ENCODE data around the gene RAPGEF4. TPM values are rescaled to one million over a fixed set of nuclear protein-coding genes. Genes with fewer than 3 reads are reported as not detected.

The RAPGEF4 gene
- polyA plus RNA-seq, 1 donor, result 9.4 TPM

DNA sequence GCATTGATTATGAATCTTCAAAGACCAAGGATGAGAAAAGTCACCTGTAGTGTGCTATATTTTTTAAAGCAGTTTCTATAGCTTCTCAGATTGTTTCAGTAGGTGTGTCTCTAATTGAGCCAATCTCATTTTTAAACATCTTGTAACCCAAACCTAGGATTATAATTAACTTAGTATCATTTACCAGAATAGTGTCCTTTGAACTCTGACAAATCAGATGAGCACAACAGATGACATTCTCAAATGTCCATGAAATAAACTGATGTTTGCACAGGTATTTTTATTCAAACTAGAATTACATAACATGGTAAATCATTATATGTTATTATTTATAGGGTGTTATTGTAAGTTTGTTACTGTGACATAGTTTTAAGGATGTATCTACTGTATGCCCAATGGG, 213.9 kb downstream of the RAPGEF4 start:
- Histone ChIP-seq H3K4me3 (ENCODE audit: low read length) (no peak overlapping the region), H3K4me1 (ENCODE audit: control insufficient read depth, insufficient read depth, low read length) (no peaks in the 10 kb centered on the region), H3K9me3 (ENCODE audit: control insufficient read depth, low read depth, low read length) (no peaks in the 10 kb centered on the region), H3K27ac (ENCODE audit: low read length) (no peak overlapping the region), H3K27me3 (ENCODE audit: control insufficient read depth, insufficient read depth, low read length) (no peaks in the 10 kb centered on the region), H3K36me3 (ENCODE audit: control insufficient read depth, insufficient read depth, low read length) (no peaks in the 10 kb centered on the region)
- no peak for DNase-seq

DNA sequence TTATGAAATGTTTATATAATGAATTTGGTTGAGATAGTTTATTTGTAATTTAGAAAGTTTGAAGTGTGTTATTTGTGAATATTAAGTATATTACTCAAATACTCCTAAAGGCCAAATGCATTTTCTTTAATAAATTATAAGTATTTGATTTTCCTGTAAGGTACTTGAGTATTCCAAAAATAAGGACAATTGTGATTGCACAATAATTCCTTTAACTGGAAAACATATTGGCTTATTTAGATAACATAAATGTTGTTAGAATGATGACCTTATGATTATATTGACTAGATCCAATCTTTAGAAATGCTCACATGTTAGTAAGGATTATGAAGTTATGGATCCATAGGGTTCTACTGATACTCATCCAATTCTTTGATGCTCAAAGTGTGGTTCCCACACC, 214.9 kb downstream of the RAPGEF4 start:
- Histone ChIP-seq H3K4me3 (ENCODE audit: low read length) (no peak overlapping the region), H3K4me1 (ENCODE audit: control insufficient read depth, insufficient read depth, low read length) (no peaks in the 10 kb centered on the region), H3K36me3 (ENCODE audit: control insufficient read depth, insufficient read depth, low read length) (no peaks in the 10 kb centered on the region), H3K27me3 (ENCODE audit: control insufficient read depth, insufficient read depth, low read length) (no peaks in the 10 kb centered on the region), H3K27ac (ENCODE audit: low read length) (no peak overlapping the region), H3K9me3 (ENCODE audit: control insufficient read depth, low read depth, low read length) (no peaks in the 10 kb centered on the region)
- no peak for DNase-seq

DNA sequence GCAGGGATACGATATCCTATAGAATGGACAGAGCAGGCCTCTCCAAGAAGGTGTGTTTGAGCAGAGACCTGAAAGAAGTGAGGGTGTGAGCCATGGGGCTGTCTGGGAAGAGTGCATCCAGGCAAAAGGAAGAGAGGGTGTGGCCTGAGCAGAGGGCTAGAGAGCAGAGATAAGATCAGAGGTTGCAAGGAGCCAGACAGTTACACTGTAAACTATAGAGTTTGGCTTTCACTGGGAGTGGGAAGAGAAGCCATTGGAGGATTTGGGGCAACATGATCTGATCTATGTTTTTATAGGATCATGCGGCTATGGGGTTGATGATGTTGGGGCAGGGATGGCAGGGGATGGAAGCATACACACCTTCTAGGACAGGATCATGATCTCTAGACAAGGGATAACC, 215.9 kb downstream of the RAPGEF4 start:
- no peak for DNase-seq
- H3K36me3 ChIP-seq (ENCODE audit: control insufficient read depth, insufficient read depth, low read length), result no peaks in the 10 kb centered on the region
- WGBS (ENCODE audit: insufficient coverage, low lambda C conversion rate), result no CpG with 5 or more reads among the region's 2 CpGs
- H3K4me3 ChIP-seq (ENCODE audit: low read length), result no peak overlapping the region
- H3K4me1 ChIP-seq (ENCODE audit: control insufficient read depth, insufficient read depth, low read length), result no peaks in the 10 kb centered on the region
- no peak overlapping the region for H3K27ac ChIP-seq (ENCODE audit: low read length)
- H3K27me3 ChIP-seq (ENCODE audit: control insufficient read depth, insufficient read depth, low read length), result no peaks in the 10 kb centered on the region
- no peaks in the 10 kb centered on the region for H3K9me3 ChIP-seq (ENCODE audit: control insufficient read depth, low read depth, low read length)

DNA sequence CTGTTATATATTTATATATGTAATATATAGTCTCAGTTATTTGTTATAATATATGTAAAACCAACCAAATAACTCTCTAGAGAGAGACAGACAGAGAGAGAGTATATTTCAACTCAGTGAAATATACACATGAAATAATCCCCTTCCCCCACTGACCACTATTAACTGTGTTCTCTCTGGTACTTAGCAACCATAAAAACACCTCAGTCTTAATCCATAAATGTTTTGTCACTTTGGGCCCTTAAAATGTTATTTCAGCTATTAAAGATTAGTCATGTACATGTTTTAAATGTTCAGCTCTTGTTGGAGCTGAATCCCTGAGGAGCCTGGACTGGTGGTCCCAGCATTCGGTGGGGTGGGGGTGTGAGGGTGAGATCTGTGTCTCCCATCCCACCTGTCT, 217.8 kb downstream of the RAPGEF4 start:
- no CpG with 5 or more reads among the region's 1 CpG for WGBS (ENCODE audit: insufficient coverage, low lambda C conversion rate)
- Histone ChIP-seq H3K4me1 (ENCODE audit: control insufficient read depth, insufficient read depth, low read length) (no peaks in the 10 kb centered on the region), H3K36me3 (ENCODE audit: control insufficient read depth, insufficient read depth, low read length) (no peaks in the 10 kb centered on the region), H3K9me3 (ENCODE audit: control insufficient read depth, low read depth, low read length) (no peaks in the 10 kb centered on the region), H3K27ac (ENCODE audit: low read length) (no peak overlapping the region), H3K27me3 (ENCODE audit: control insufficient read depth, insufficient read depth, low read length) (no peaks in the 10 kb centered on the region), H3K4me3 (ENCODE audit: low read length) (no peak overlapping the region)
- no peak for DNase-seq

DNA sequence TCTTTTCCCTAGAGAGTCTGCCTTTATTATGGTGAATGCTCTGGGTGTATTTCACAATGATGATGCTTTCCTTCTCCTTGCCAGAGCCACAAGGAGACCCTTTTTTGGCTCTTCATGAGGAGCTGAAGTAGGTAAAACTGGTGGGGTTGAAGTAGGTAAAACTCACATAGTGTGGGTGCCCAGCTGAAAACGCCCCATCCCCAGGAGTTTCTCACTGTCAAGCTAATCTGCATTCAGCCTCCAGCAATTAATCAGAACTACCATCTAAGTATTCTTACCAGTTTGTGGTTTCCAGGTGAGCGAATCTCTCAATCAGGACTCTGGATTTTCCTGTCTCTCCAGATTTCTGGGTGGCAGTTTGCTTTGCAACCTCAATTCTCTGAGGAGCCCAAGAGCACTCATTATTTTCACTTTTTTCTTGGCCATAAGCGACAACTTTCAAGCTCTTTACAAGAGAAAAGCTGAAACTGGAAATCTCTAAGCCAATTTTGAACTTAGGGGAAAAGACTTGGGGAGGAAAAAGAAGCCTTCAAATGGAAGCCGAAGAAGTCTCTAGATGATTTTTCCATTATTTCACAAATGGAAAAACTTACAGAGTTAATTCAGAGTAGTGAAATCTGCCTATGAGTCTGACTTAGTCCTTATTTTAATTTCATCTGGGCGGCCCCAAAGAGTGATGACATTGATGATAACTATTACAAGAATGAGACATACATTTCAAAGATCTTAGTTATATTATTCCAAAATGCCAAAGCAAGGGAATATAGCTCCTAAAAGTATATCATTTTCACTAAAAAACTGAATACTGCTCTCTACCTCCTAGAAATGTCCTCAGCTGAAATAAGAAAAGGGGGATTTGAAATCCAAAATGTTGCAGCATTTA, 218.6 kb downstream of the RAPGEF4 start:
- Histone ChIP-seq H3K27ac (ENCODE audit: low read length) (no peak overlapping the region), H3K9me3 (ENCODE audit: control insufficient read depth, low read depth, low read length) (no peaks in the 10 kb centered on the region), H3K4me1 (ENCODE audit: control insufficient read depth, insufficient read depth, low read length) (no peaks in the 10 kb centered on the region), H3K27me3 (ENCODE audit: control insufficient read depth, insufficient read depth, low read length) (no peaks in the 10 kb centered on the region), H3K36me3 (ENCODE audit: control insufficient read depth, insufficient read depth, low read length) (no peaks in the 10 kb centered on the region), H3K4me3 (ENCODE audit: low read length) (no peak overlapping the region)
- 100% methylated on average over 1 of the region's 5 CpGs for WGBS (ENCODE audit: insufficient coverage, low lambda C conversion rate)
- DNase-seq, result no peak

DNA sequence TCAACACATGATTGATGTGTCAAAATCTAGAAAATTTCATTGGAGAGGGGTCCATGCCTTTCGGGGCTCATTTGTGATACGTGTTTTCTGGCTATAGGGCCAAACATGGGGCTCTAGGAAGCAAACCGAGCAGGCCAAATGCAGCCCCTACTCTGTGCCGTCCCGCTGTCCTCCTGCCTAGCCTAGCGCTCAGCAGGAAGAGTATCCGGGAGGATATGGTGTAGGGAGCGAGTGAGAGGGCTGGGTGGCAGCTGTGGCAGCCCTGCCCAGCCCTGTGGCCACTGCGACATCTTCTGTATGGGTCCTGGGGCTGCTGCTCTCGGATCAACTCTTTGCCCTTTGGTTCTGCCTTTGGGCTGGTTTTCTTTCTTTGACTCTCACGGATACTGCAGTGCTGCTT, 219.9 kb downstream of the RAPGEF4 start:
- no CpG with 5 or more reads among the region's 11 CpGs for WGBS (ENCODE audit: insufficient coverage, low lambda C conversion rate)
- H3K4me3 ChIP-seq (ENCODE audit: low read length), result no peak overlapping the region
- H3K4me1 ChIP-seq (ENCODE audit: control insufficient read depth, insufficient read depth, low read length), result no peaks in the 10 kb centered on the region
- H3K27ac ChIP-seq (ENCODE audit: low read length), result no peak overlapping the region
- DNase-seq, result no peak
- no peaks in the 10 kb centered on the region for H3K9me3 ChIP-seq (ENCODE audit: control insufficient read depth, low read depth, low read length)
- H3K27me3 ChIP-seq (ENCODE audit: control insufficient read depth, insufficient read depth, low read length), result no peaks in the 10 kb centered on the region
- H3K36me3 ChIP-seq (ENCODE audit: control insufficient read depth, insufficient read depth, low read length), result no peaks in the 10 kb centered on the region

DNA sequence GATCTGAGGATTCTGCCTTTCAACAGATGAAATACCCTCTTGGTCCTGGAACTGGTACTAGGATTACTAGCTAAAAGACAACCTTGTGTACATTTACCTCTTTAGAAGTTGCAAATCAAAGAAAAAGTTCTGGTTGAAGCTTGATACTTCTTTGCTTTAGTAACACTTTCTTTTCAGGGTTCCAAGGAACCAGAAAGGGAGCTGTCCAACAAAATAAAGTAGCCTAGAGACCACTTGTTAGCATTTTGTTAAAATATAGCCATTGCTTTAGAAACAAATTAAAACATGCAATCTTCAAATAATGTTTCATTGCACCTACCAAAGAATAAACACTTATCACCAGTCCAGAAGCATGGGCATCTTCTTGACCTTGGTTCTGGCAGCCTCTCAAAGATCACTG, 222.1 kb downstream of the RAPGEF4 start:
- Histone ChIP-seq H3K27me3 (ENCODE audit: control insufficient read depth, insufficient read depth, low read length) (no peaks in the 10 kb centered on the region), H3K4me3 (ENCODE audit: low read length) (no peak overlapping the region), H3K36me3 (ENCODE audit: control insufficient read depth, insufficient read depth, low read length) (no peaks in the 10 kb centered on the region), H3K27ac (ENCODE audit: low read length) (no peak overlapping the region), H3K4me1 (ENCODE audit: control insufficient read depth, insufficient read depth, low read length) (no peaks in the 10 kb centered on the region), H3K9me3 (ENCODE audit: control insufficient read depth, low read depth, low read length) (no peaks in the 10 kb centered on the region)
- no peak for DNase-seq

DNA sequence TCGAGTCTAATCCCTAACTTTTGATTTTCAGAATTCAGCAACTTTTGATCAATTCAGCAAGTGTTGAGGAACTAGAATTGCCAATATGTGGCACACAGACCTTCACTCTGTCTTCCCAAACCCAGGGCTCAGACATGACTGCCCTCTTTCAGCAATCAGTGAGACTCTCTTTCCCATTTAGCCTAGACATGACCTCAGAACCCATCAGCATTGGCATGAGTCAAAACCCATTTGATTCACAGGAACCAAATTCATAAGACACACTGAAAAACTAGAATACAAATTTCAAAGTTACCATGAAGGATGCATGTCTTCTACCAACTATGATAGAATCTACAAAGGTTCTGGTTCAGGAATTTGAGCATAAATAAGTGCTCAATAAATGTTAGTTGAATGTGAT, 226.4 kb downstream of the RAPGEF4 start:
- no peak for DNase-seq
- H3K36me3 ChIP-seq (ENCODE audit: control insufficient read depth, insufficient read depth, low read length), result no peaks in the 10 kb centered on the region
- H3K9me3 ChIP-seq (ENCODE audit: control insufficient read depth, low read depth, low read length), result no peaks in the 10 kb centered on the region
- H3K4me3 ChIP-seq (ENCODE audit: low read length), result no peak overlapping the region
- no peak overlapping the region for H3K27ac ChIP-seq (ENCODE audit: low read length)
- WGBS (ENCODE audit: insufficient coverage, low lambda C conversion rate), result 100% methylated on average over 1 of the region's 1 CpG
- H3K27me3 ChIP-seq (ENCODE audit: control insufficient read depth, insufficient read depth, low read length), result no peaks in the 10 kb centered on the region
- no peaks in the 10 kb centered on the region for H3K4me1 ChIP-seq (ENCODE audit: control insufficient read depth, insufficient read depth, low read length)

DNA sequence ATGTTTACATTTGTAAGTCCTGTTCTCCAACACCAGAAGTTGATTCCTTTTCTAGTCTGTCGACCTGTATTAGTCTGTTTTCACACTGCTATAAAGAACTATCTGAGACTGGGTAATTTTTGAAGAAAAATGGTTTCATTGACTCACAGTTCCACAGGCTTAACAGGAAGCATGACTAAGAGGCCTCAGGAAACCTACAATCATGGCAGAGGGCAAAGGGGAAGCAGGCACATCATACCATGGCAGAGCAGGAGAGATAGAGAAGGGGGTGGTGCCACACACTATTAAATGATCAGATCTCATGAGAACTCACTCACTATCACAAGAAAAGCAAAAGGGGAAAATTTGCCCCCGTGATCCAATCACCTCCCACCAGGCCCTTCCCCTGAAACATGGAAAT, 227.2 kb downstream of the RAPGEF4 start:
- H3K4me1 ChIP-seq (ENCODE audit: control insufficient read depth, insufficient read depth, low read length), result no peaks in the 10 kb centered on the region
- H3K9me3 ChIP-seq (ENCODE audit: control insufficient read depth, low read depth, low read length), result no peaks in the 10 kb centered on the region
- DNase-seq, result no peak
- 0% methylated on average over 1 of the region's 2 CpGs for WGBS (ENCODE audit: insufficient coverage, low lambda C conversion rate)
- H3K36me3 ChIP-seq (ENCODE audit: control insufficient read depth, insufficient read depth, low read length), result no peaks in the 10 kb centered on the region
- no peak overlapping the region for H3K27ac ChIP-seq (ENCODE audit: low read length)
- H3K4me3 ChIP-seq (ENCODE audit: low read length), result no peak overlapping the region
- H3K27me3 ChIP-seq (ENCODE audit: control insufficient read depth, insufficient read depth, low read length), result no peaks in the 10 kb centered on the region

DNA sequence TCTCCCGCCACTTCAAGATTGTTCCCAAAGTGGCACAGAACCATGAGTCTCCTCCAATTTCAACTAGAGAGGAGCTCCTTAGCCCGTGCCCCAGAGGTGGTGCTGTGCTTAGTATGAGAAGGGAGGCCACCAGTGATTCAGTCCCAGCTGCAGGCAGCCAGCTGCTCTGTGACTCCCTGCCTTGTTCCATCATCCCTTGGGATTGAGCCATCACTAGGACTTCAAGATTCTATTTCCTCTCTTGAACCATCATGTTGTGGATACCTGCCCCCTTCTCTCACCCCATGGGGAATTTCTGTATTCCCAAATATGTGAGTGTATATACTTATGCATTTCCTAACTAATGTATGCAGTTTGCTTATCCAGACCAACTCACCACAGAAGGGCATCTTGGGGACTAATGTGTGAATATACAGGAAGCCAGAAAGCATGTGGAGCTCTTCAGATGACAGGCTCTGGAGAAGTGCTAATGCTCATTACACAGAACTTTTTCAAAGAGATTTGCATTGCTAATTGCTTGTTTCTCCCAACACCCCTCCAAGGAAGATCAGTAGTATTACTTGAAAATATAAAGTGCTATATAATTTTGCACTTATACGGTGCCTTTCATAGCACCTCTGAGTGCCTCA, 229.0 kb downstream of the RAPGEF4 start:
- no peak overlapping the region for H3K27ac ChIP-seq (ENCODE audit: low read length)
- DNase-seq, result no peak
- WGBS (ENCODE audit: insufficient coverage, low lambda C conversion rate), result no CpG with 5 or more reads among the region's 3 CpGs
- H3K4me1 ChIP-seq (ENCODE audit: control insufficient read depth, insufficient read depth, low read length), result no peaks in the 10 kb centered on the region
- peaks cover 3% of the 10 kb centered on the region for H3K36me3 ChIP-seq (ENCODE audit: control insufficient read depth, insufficient read depth, low read length)
- H3K27me3 ChIP-seq (ENCODE audit: control insufficient read depth, insufficient read depth, low read length), result no peaks in the 10 kb centered on the region
- no peak overlapping the region for H3K4me3 ChIP-seq (ENCODE audit: low read length)
- H3K9me3 ChIP-seq (ENCODE audit: control insufficient read depth, low read depth, low read length), result no peaks in the 10 kb centered on the region
